Loucy (cell line): ENCODE measurements around the gene SYNPO.

Experiments used
- CTCF ChIP-seq: fragments of 200-600 bp; sonication (generic); conservative IDR thresholded peaks from 2 replicates; pipeline ENCODE4 v1.5.1; 2014; ENCODE audit warnings: mild to moderate bottlenecking, antibody characterized with exemption, low read length
- EZH2phosphoT487 ChIP-seq: fragments of 200-600 bp; IDR thresholded peaks from 2 replicates; pipeline ENCODE4 v1.6.1; 2018; ENCODE audit warnings: antibody characterized with exemption, mild to moderate bottlenecking, moderate library complexity, borderline replicate concordance

- TF ChIP-seq CTCF = peak; percentile 62
- TF ChIP-seq EZH2phosphoT487 = no peak
Observed at GRCh38 chr5:150700594-150701377, 60.3 kb downstream of the SYNPO start, which contains the start of gene RBM22.
